Measurements from ENCODE around the gene ZNF302.
A peak's percentile ranks its signal among the peaks of the same experiment; 100 is the strongest.
"Not testable (repeated sequence)": the region's sequence is repeated elsewhere in the genome, so short reads cannot be mapped to it uniquely, and the experiment has no call there.

Gene ZNF302

GRCh38 chr19:34675250-34675649 lies 2.2 kb upstream of the ZNF302 start:
- Mint-ChIP-seq H3K9me3 (peaks cover 60% of the 10 kb centered on the region), H3K27me3 (ENCODE audit: low read depth, poor library complexity) (peaks cover 47% of the 10 kb centered on the region), H3K4me1 (peaks cover 27% of the 10 kb centered on the region), H3K36me3 (ENCODE audit: low read depth) (peaks cover 38% of the 10 kb centered on the region), H3K4me3 (no peak overlapping the region), H3K27ac (no peak overlapping the region)
- TF ChIP-seq CTCF (IDR thresholded peaks at IDR 0.05): no peak
- no peak for DNase-seq

GRCh38 chr19:34675919-34676318 lies 1.6 kb upstream of the ZNF302 start:
- no peak overlapping the region for H3K4me3 Mint-ChIP-seq
- TF ChIP-seq CTCF (IDR thresholded peaks at IDR 0.05): no peak
- H3K27ac Mint-ChIP-seq: no peak overlapping the region
- peaks cover 27% of the 10 kb centered on the region for H3K4me1 Mint-ChIP-seq
- H3K36me3 Mint-ChIP-seq (ENCODE audit: low read depth): peaks cover 44% of the 10 kb centered on the region
- H3K9me3 Mint-ChIP-seq: peaks cover 66% of the 10 kb centered on the region
- DNase-seq: no peak
- H3K27me3 Mint-ChIP-seq (ENCODE audit: low read depth, poor library complexity): peaks cover 43% of the 10 kb centered on the region

GRCh38 chr19:34676697-34677385 lies 637 bp upstream of the ZNF302 start, which contains the start of gene SCGB2B2:
SCGB2B2 (minus strand) TSS chr19:34677159; CDS start chr19:34594563, 82,596 bp downstream.
- peak within 1 kb of the TSS; percentile 94 for H3K4me3 Mint-ChIP-seq
- H3K27ac Mint-ChIP-seq: peak within 1 kb of the TSS; percentile 98
- H3K36me3 Mint-ChIP-seq (ENCODE audit: low read depth): peaks cover 54% of the 10 kb centered on the region
- no peak for DNase-seq
- H3K9me3 Mint-ChIP-seq: peaks cover 75% of the 10 kb centered on the region
- peaks cover 27% of the 10 kb centered on the region for H3K4me1 Mint-ChIP-seq
- TF ChIP-seq CTCF (IDR thresholded peaks at IDR 0.05): no peak
- peaks cover 34% of the 10 kb centered on the region for H3K27me3 Mint-ChIP-seq (ENCODE audit: low read depth, poor library complexity)

GRCh38 chr19:34678085-34678412 lies 571 bp downstream of the ZNF302 start:
- Mint-ChIP-seq H3K27ac (peak overlapping the region; percentile 96), H3K27me3 (ENCODE audit: low read depth, poor library complexity) (peaks cover 24% of the 10 kb centered on the region), H3K36me3 (ENCODE audit: low read depth) (peaks cover 66% of the 10 kb centered on the region), H3K4me3 (peak overlapping the region; percentile 94), H3K9me3 (peaks cover 83% of the 10 kb centered on the region), H3K4me1 (peaks cover 27% of the 10 kb centered on the region)
- TF ChIP-seq CTCF (IDR thresholded peaks at IDR 0.05): no peak
- no peak for DNase-seq

- TF ChIP-seq CTCF (IDR thresholded peaks at IDR 0.05): no peak
- H3K27me3 Mint-ChIP-seq (ENCODE audit: low read depth, poor library complexity): peaks cover 24% of the 10 kb centered on the region
- H3K9me3 Mint-ChIP-seq: peaks cover 87% of the 10 kb centered on the region
- peaks cover 69% of the 10 kb centered on the region for H3K36me3 Mint-ChIP-seq (ENCODE audit: low read depth)
- H3K4me1 Mint-ChIP-seq: peaks cover 27% of the 10 kb centered on the region
- peak overlapping the region; percentile 94 for H3K4me3 Mint-ChIP-seq
- DNase-seq: no peak
- no peak overlapping the region for H3K27ac Mint-ChIP-seq
These were observed 943 bp downstream of the ZNF302 start for GRCh38 chr19:34678421-34678820.

- peaks cover 7% of the 10 kb centered on the region for H3K27me3 Mint-ChIP-seq (ENCODE audit: low read depth, poor library complexity)
- H3K4me1 Mint-ChIP-seq: peaks cover 24% of the 10 kb centered on the region
- DNase-seq: no peak
- peaks cover 99% of the 10 kb centered on the region for H3K9me3 Mint-ChIP-seq
- TF ChIP-seq CTCF (IDR thresholded peaks at IDR 0.05): no peak
- H3K27ac Mint-ChIP-seq: no peak overlapping the region
- H3K36me3 Mint-ChIP-seq (ENCODE audit: low read depth): peaks cover 96% of the 10 kb centered on the region
- no peak overlapping the region for H3K4me3 Mint-ChIP-seq
These were observed 4.0 kb downstream of the ZNF302 start for GRCh38 chr19:34681478-34681877.

GRCh38 chr19:34685266-34685665 lies 7.8 kb downstream of the ZNF302 start:
- not testable (repeated sequence) for H3K27me3 Mint-ChIP-seq (ENCODE audit: low read depth, poor library complexity); H3K27ac Mint-ChIP-seq; DNase-seq; H3K4me1 Mint-ChIP-seq; H3K4me3 Mint-ChIP-seq
- peaks cover 83% of the 10 kb centered on the region for H3K9me3 Mint-ChIP-seq
- peaks cover 71% of the 10 kb centered on the region for H3K36me3 Mint-ChIP-seq (ENCODE audit: low read depth)
